Hematopoietic multipotent progenitor cell treated with erythropoietin and hydrocortisone succinate and interleukin-3 and kit ligand, for 17 days (in vitro differentiated cells): ENCODE measurements around the gene PIWIL1.

ENCODE experiments used
- DNase-seq: peaks from one replicate; pipeline ENCODE4 v3.0.0-alpha.2; 2015; ENCODE audit warnings: low spot score

Gene PIWIL1

GRCh38 chr12:130336723-130337487 lies 782 bp upstream of the PIWIL1 start:
- no peak for DNase-seq

DNA sequence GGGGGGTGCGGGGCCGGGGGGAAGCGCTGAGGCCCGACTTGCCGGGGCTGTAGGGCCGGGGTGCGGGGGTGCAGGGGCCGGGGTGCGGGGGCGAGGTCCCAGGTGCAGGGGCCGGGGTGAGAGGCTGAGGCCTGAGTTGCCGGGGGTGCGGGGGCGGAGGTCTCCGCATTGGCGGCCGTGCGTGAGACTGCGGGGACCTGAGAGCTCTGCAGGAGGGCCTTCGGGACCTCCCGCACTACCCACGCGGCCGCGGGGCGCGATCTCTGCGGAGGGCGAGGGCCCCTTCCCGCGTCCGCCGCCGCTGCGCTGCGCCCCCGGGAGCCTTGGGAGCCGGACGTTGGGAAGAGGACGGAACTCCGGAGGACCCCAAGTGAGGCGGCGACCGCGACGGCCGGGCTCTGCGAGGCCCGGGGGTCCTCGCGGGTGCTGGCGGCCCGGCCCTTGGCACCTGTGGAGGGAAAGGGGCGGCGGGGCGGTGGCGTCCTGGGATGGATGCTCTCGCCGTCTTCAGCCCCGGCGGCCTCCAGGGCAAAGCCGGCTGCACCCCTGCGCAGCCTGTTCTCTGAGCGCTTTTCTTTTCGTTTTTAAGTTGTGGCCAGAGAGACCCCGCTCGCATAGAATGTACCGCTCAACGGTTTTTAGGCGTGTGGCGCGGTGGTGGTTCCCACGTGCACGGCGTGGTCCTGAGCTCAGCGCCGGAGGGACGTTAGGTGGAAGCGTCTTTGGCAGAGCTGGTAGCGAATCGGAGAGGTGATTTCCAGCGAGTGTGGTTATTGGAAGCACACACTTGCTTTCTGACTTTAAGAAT lies 1.3 kb downstream of the PIWIL1 start:
- no peak for DNase-seq

DNA sequence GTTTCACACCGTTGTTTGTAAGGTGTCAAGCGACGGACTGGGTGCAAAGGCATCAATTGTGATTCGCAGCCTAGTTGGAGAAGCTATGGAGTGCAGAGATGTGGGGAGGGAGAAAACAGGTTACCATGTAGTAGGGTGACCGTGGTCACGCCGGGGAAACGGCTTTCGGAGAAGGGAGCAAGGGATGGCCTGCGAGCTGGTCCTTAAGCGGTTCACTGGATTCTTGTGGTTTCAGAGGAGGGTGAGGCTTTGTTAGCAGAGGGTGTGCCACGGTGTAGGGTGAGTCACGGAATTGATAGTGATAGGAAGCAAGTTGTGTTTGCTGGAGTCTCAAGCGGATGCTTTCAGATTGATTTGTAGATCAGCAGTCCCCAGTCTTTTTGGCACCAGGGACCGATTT lies 2.3 kb downstream of the PIWIL1 start:
- DNase-seq: no peak

DNA sequence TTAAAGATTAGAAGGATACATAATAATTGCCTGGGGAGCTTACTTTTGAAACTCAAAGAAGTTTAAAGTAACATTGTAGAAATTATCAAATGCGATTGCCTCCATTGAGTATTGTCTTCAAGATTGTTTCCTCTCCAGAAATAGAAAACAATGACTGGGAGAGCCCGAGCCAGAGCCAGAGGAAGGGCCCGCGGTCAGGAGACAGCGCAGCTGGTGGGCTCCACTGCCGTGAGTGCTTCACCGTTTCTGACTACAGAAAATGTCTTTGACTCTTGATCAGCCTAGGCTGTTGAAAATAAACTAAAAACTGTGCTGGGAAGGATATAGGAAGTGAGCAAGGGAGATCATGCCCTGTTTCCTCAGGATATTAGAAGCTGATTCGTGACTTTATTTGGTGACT lies 4.8 kb downstream of the PIWIL1 start:
- DNase-seq: no peak

GRCh38 chr12:130342842-130343241 lies 5.2 kb downstream of the PIWIL1 start:
- DNase-seq: no peak

GRCh38 chr12:130344529-130344928 lies 6.8 kb downstream of the PIWIL1 start:
- no peak for DNase-seq

GRCh38 chr12:130345292-130345691 lies 7.6 kb downstream of the PIWIL1 start:
- DNase-seq: no peak

DNA sequence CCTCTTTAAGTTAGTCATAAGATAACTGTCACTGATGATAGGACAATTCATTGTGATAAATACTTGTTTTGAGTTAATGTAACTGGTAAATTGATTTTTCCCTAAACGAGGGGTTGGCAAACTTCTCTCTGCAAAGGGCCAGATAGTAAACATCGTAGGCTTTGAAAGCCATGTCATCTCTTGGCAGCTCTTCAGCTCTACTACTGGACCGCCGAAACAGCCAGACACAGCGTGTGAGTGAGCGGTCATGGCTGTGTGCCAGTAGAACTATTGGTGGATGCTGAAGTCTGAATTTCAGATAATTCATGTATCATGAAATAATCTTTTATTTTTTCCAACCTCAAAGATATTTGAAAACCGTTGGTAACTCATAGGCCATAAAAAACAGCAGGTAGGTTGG lies 9.9 kb downstream of the PIWIL1 start:
- DNase-seq: no peak

- DNase-seq: no peak
Measured at GRCh38 chr12:130350715-130351114, 13.0 kb downstream of the PIWIL1 start.

DNA sequence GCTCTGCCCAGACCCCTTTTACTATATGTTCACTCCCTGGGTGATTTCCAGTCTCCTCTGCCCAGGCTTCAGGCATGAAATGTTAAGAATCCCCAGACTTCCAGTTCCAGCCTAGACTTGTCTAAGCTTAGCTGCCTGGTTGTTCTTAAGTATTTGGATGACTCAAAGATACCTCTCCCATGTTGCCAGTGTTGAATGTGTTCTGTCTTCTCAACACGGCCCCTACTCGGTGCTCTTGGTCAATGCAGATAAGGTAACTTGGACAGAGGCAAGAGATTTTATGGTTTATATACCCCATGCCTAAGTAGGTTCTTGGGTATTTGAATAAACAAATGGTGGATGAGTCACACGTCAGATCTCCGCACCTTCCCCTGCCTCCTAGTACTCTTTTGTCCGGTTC lies 13.6 kb downstream of the PIWIL1 start:
- no peak for DNase-seq

DNA sequence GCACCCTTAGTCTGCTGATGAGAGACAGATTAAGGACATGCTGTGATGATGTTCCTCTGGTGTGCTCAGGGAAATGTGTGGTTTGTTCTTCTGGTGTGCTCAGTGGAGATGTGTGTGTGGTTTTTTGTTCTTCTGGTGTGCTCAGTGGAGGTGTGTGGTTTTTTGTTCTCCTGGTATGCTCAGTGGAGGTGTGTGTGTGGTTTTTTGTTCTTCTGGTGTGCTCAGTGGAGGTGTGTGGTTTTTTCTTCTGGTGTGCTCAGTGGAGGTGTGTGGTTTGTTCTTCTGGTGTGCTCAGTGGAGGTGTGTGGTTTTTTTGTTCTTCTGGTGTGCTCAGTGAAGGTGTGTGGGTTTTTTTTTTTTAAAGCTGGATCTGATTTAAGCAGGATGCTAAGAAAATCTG lies 15.4 kb downstream of the PIWIL1 start:
- DNase-seq: no peak

DNA sequence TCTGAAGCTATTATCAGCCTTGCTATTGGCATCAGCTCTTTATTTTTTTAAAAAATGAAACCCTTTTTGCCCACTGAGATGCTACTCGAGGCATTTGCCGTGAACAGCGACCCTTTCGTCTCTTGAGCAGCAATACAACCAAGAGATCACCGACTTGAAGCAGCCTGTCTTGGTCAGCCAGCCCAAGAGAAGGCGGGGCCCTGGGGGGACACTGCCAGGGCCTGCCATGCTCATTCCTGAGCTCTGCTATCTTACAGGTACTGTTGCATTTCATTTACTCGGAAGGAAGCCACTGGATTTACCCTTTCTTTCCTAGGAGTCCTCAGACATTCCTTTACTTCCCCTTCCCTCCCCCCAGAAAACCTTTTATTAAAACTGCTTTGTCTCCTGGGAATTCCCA lies 16.7 kb downstream of the PIWIL1 start:
- DNase-seq: no peak

- no peak for DNase-seq
Measured at GRCh38 chr12:130356222-130356621, 18.5 kb downstream of the PIWIL1 start.

- no peak for DNase-seq
Measured at GRCh38 chr12:130357241-130357640, 19.6 kb downstream of the PIWIL1 start.

GRCh38 chr12:130357729-130358330 lies 20.1 kb downstream of the PIWIL1 start:
- no peak for DNase-seq

GRCh38 chr12:130362060-130362459 lies 24.4 kb downstream of the PIWIL1 start:
- DNase-seq: no peak

DNA sequence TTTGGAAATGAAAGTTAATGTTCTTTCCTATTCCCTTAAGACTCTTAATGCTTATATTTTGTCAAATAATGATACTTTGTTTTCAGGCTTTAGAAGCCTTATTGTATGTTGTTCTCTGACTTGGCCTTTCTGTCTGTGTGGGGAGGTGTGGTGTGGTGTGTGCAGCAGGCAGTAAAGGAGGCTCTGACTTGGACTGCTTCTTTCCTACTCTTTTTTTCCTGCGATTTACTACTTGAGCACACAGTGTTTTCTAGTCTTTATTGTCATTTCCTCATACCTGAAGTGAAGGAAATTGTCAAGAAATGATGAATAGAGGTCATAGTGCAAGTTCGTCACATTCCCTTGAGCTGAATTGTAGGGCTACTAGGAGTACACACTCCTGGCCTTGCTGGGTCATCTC lies 26.9 kb downstream of the PIWIL1 start:
- no peak for DNase-seq

DNA sequence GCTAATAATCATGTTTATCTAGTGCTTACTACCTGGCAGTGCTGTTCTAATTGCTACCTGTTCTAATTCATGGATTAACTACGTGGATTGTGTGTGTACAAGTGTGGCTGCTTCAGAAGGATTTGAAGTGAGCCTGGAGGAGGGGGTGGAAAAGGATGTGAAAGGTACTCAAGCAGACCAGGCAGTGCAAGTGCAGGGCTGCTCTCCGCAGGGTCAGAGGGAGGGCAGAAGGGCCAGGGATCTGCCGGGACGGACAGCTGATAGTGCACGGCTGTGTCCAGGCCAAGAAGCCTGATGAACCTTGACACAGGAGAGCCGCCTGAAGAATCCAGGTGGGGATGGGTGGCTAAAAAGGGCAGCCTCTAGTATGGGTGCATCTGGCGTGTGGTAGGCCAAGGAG lies 28.5 kb downstream of the PIWIL1 start:
- DNase-seq: no peak

GRCh38 chr12:130367003-130367402 lies 29.3 kb downstream of the PIWIL1 start:
- DNase-seq: no peak

- DNase-seq: no peak
Measured at GRCh38 chr12:130367523-130367922, 29.8 kb downstream of the PIWIL1 start.

- DNase-seq: no peak
Measured at GRCh38 chr12:130369816-130370215, 32.1 kb downstream of the PIWIL1 start.

GRCh38 chr12:130371296-130371695 lies 33.6 kb downstream of the PIWIL1 start:
- DNase-seq: no peak

- no peak for DNase-seq
Measured at GRCh38 chr12:130372936-130373335, 35.2 kb downstream of the PIWIL1 start.
